ENCODE results near the gene TANGO6. TPM values are rescaled to one million over a fixed set of nuclear protein-coding genes. Genes with fewer than 3 reads are reported as not detected.

The TANGO6 gene
- total RNA-seq, 1 donor from 2014 or later = 11.1 TPM

GRCh38 chr16:69107316-69107962, 264.1 kb downstream of the TANGO6 start:
- Mint-ChIP-seq H3K36me3 (ENCODE audit: low read depth) (peaks cover 3% of the 10 kb centered on the region), H3K9me3 (ENCODE audit: low read depth) (no peaks in the 10 kb centered on the region), H3K27ac (ENCODE audit: unreplicated experiment) (no peak overlapping the region), H3K4me3 (ENCODE audit: unreplicated experiment) (peak overlapping the region; percentile 68), H3K27me3 (ENCODE audit: low read depth) (no peaks in the 10 kb centered on the region), H3K4me1 (ENCODE audit: low read depth) (peaks cover 22% of the 10 kb centered on the region)
- TF ChIP-seq CTCF (IDR thresholded peaks at IDR 0.05) = peak; percentile 24
- DNase-seq (ENCODE audit: low spot score) = no peak

- Mint-ChIP-seq H3K36me3 (ENCODE audit: low read depth) (peaks cover 3% of the 10 kb centered on the region), H3K27me3 (ENCODE audit: low read depth) (no peaks in the 10 kb centered on the region), H3K9me3 (ENCODE audit: low read depth) (no peaks in the 10 kb centered on the region), H3K4me1 (ENCODE audit: low read depth) (peaks cover 22% of the 10 kb centered on the region), H3K27ac (ENCODE audit: unreplicated experiment) (no peak overlapping the region), H3K4me3 (ENCODE audit: unreplicated experiment) (peak overlapping the region; percentile 45)
- no peak for TF ChIP-seq CTCF (IDR thresholded peaks at IDR 0.05)
- DNase-seq (ENCODE audit: low spot score) = peak; percentile 36
Observed at GRCh38 chr16:69108064-69108904, 265.0 kb downstream of the TANGO6 start.

- Mint-ChIP-seq H3K4me3 (ENCODE audit: unreplicated experiment) (no peak overlapping the region), H3K27me3 (ENCODE audit: low read depth) (no peaks in the 10 kb centered on the region), H3K27ac (ENCODE audit: unreplicated experiment) (no peak overlapping the region), H3K4me1 (ENCODE audit: low read depth) (peaks cover 22% of the 10 kb centered on the region), H3K36me3 (ENCODE audit: low read depth) (peaks cover 3% of the 10 kb centered on the region), H3K9me3 (ENCODE audit: low read depth) (no peaks in the 10 kb centered on the region)
- no peak for TF ChIP-seq CTCF (IDR thresholded peaks at IDR 0.05)
- peak; percentile 32 for DNase-seq (ENCODE audit: low spot score)
Observed at GRCh38 chr16:69108905-69109252, 265.5 kb downstream of the TANGO6 start.

GRCh38 chr16:69109486-69110270, 266.3 kb downstream of the TANGO6 start:
- H3K4me1 Mint-ChIP-seq (ENCODE audit: low read depth) = peaks cover 22% of the 10 kb centered on the region
- no peak overlapping the region for H3K4me3 Mint-ChIP-seq (ENCODE audit: unreplicated experiment)
- no peak overlapping the region for H3K27ac Mint-ChIP-seq (ENCODE audit: unreplicated experiment)
- DNase-seq (ENCODE audit: low spot score) = peak; percentile 87
- no peak for TF ChIP-seq CTCF (IDR thresholded peaks at IDR 0.05)
- peaks cover 5% of the 10 kb centered on the region for H3K36me3 Mint-ChIP-seq (ENCODE audit: low read depth)
- H3K9me3 Mint-ChIP-seq (ENCODE audit: low read depth) = no peaks in the 10 kb centered on the region
- no peaks in the 10 kb centered on the region for H3K27me3 Mint-ChIP-seq (ENCODE audit: low read depth)

- H3K27me3 Mint-ChIP-seq (ENCODE audit: low read depth) = no peaks in the 10 kb centered on the region
- peaks cover 9% of the 10 kb centered on the region for H3K36me3 Mint-ChIP-seq (ENCODE audit: low read depth)
- H3K9me3 Mint-ChIP-seq (ENCODE audit: low read depth) = no peaks in the 10 kb centered on the region
- TF ChIP-seq CTCF (IDR thresholded peaks at IDR 0.05) = no peak
- no peak overlapping the region for H3K4me3 Mint-ChIP-seq (ENCODE audit: unreplicated experiment)
- H3K27ac Mint-ChIP-seq (ENCODE audit: unreplicated experiment) = no peak overlapping the region
- peak; percentile 4 for DNase-seq (ENCODE audit: low spot score)
- peaks cover 18% of the 10 kb centered on the region for H3K4me1 Mint-ChIP-seq (ENCODE audit: low read depth)
Observed at GRCh38 chr16:69110406-69110805, 267.1 kb downstream of the TANGO6 start.
